ENCODE measurements around the gene PVALEF.
A peak's percentile ranks its signal among the peaks of the same experiment; 100 is the strongest.

PVALEF gene

GRCh38 chr17:81199482-81199830 lies 34.1 kb downstream of the PVALEF start:
- DNase-seq: no peak

GRCh38 chr17:81200201-81200600 lies 34.9 kb downstream of the PVALEF start:
- DNase-seq: no peak

GRCh38 chr17:81200695-81201580 lies 35.6 kb downstream of the PVALEF start:
- peak; percentile 33 to 63 for DNase-seq

GRCh38 chr17:81202318-81202717 lies 37.0 kb downstream of the PVALEF start:
- no peak for DNase-seq

- no peak for DNase-seq
These were observed 37.8 kb downstream of the PVALEF start for GRCh38 chr17:81203136-81203535.

- DNase-seq: no peak
These were observed 39.3 kb downstream of the PVALEF start for GRCh38 chr17:81204578-81204977.

- no peak for DNase-seq
These were observed 40.9 kb downstream of the PVALEF start for GRCh38 chr17:81206166-81206565.

GRCh38 chr17:81206657-81207056 lies 41.4 kb downstream of the PVALEF start:
- no peak for DNase-seq

- no peak for DNase-seq
These were observed 42.6 kb downstream of the PVALEF start for GRCh38 chr17:81207610-81208581.

- no peak for DNase-seq
These were observed 43.3 kb downstream of the PVALEF start for GRCh38 chr17:81208651-81209050.

GRCh38 chr17:81209141-81209540 lies 43.8 kb downstream of the PVALEF start:
- DNase-seq: no peak

GRCh38 chr17:81210466-81210865 lies 45.2 kb downstream of the PVALEF start:
- no peak for DNase-seq

- DNase-seq: no peak
These were observed 45.6 kb downstream of the PVALEF start for GRCh38 chr17:81210868-81211267.

- DNase-seq: no peak
These were observed 47.1 kb downstream of the PVALEF start for GRCh38 chr17:81212365-81212764.

GRCh38 chr17:81213978-81214377 lies 48.7 kb downstream of the PVALEF start:
- no peak for DNase-seq

GRCh38 chr17:81217491-81217890 lies 52.2 kb downstream of the PVALEF start:
- DNase-seq: no peak

GRCh38 chr17:81218459-81218858 lies 53.2 kb downstream of the PVALEF start:
- no peak for DNase-seq

- DNase-seq: no peak
These were observed 53.7 kb downstream of the PVALEF start for GRCh38 chr17:81218991-81219390.

- no peak for DNase-seq
These were observed 54.3 kb downstream of the PVALEF start for GRCh38 chr17:81219476-81220180.

- no peak for DNase-seq
These were observed 56.1 kb downstream of the PVALEF start for GRCh38 chr17:81221371-81221841.

- no peak for DNase-seq
These were observed 56.7 kb downstream of the PVALEF start for GRCh38 chr17:81221842-81222619.

- no peak for DNase-seq
These were observed 57.3 kb downstream of the PVALEF start for GRCh38 chr17:81222620-81222905.
